Type B pancreatic cell (in vitro differentiated cells): ENCODE measurements around the gene KRTAP13-1. TPM values are rescaled to one million over a fixed set of nuclear protein-coding genes. Genes with fewer than 3 reads are reported as not detected.

Experiments used
- DNase-seq: peaks from one replicate; pipeline ENCODE4 v3.0.0; 2021; ENCODE audit warnings: mixed read lengths; ENCODE audit not compliant: unreplicated experiment; ENCODE audit errors: extremely low spot score
- H3K27ac Mint-ChIP-seq: 2 replicates; pipeline ENCODE4 v1.8.0; 2021; ENCODE audit warnings: mild to moderate bottlenecking, mixed read lengths
- H3K27me3 Mint-ChIP-seq: 2 replicates; pipeline ENCODE4 v1.8.0; 2021; ENCODE audit warnings: mixed read lengths
- H3K36me3 Mint-ChIP-seq: 2 replicates; pipeline ENCODE4 v1.8.0; 2021; ENCODE audit warnings: mixed read lengths
- H3K4me1 Mint-ChIP-seq: one replicate; pipeline ENCODE4 v1.8.0; 2021; ENCODE audit warnings: mixed read lengths; ENCODE audit not compliant: unreplicated experiment
- H3K4me3 Mint-ChIP-seq: 2 replicates; pipeline ENCODE4 v1.8.0; 2021; ENCODE audit warnings: mild to moderate bottlenecking, mixed read lengths
- H3K9me3 Mint-ChIP-seq: 2 replicates; pipeline ENCODE4 v1.8.0; 2021; ENCODE audit warnings: mixed read lengths
- CTCF ChIP-seq: fragments of 200-600 bp; sonication (generic); conservative IDR thresholded peaks from 2 replicates; pipeline ENCODE4 v1.5.0; 2021; ENCODE audit warnings: antibody characterized with exemption, mild to moderate bottlenecking
- total RNA-seq: library from RNA; stranded (reverse); gene quantifications from 2 replicates; pipeline ENCODE4 v1.2.1, GENCODE V29; 2021; ENCODE audit warnings: low replicate concordance

The KRTAP13-1 gene
- total RNA-seq, 1 donor from 2014 or later = not detected

DNA sequence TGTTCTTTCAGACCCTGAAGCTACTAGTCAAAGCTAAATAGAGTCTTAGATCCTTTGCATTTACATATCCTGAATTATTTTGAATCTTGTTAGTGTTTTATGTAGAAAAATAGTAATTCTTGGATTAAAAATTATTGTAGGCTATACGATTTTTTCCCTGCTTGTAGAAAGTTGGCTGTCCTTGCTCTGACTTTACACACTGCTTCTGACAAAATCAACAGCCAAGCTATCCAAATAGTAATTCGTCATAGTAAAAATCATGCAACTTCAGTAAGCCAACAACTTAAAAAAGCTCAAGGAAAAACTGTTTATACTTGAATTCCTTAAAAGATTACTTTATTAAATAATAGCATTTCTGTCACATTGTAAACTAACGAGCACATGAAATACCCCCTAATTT lies 39.9 kb upstream of the KRTAP13-1 start:
- no peak for TF ChIP-seq CTCF
- Mint-ChIP-seq H3K4me3 (no peak overlapping the region), H3K27ac (no peak overlapping the region), H3K4me1 (no peaks in the 10 kb centered on the region), H3K27me3 (peaks cover 8% of the 10 kb centered on the region), H3K9me3 (no peaks in the 10 kb centered on the region), H3K36me3 (no peaks in the 10 kb centered on the region)
- DNase-seq = no peak

DNA sequence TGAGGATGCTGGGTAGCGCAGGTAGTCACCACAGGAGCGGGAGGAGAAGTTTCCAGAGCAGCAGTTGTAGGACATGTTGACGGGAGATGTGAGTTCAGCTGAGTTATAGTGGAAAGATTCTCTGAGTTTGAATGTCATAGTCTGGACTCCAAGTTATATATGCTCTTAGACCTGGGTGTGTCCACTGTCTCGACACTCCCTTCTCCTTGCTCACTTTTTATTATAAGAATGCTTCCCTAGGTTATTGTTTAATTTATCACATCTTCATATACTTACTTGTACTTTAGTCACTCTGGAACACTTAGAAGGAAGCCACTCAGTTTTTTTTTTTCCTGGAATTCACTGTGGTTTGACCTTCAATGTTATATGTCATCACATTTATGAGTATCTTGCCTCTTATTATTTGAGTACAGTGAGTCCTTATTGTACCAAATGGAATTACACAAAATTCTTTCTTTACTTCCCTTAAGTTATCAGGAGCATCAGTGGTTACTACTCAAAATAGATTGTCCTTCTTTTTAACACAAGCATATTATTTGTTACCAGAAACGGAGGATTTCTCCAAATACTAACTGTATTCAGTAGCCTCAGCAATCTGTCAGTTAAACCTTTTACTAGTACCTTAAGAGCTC lies 23.6 kb upstream of the KRTAP13-1 start, which contains the start of gene KRTAP13-2:
Gene KRTAP13-2 (minus strand): TSS at position 133 of the 632 bp plus-strand sequence. CDS start 58 bp downstream, at position 75.
- no peak within 1 kb of the TSS for H3K27ac Mint-ChIP-seq

GRCh38 chr21:30382201-30382600 lies 13.6 kb upstream of the KRTAP13-1 start:
- peaks cover 11% of the 10 kb centered on the region for H3K27me3 Mint-ChIP-seq
- no peaks in the 10 kb centered on the region for H3K4me1 Mint-ChIP-seq
- H3K9me3 Mint-ChIP-seq = no peaks in the 10 kb centered on the region
- no peak overlapping the region for H3K4me3 Mint-ChIP-seq
- H3K27ac Mint-ChIP-seq = no peak overlapping the region
- H3K36me3 Mint-ChIP-seq = no peaks in the 10 kb centered on the region
- TF ChIP-seq CTCF = no peak
- DNase-seq = no peak

More for the DNA sequence above, 23.6 kb upstream of the KRTAP13-1 start, which contains the start of gene KRTAP13-2:
- Mint-ChIP-seq H3K4me3 (no peak within 1 kb of the TSS), H3K4me1 (no peaks in the 10 kb centered on the region), H3K27me3 (no peaks in the 10 kb centered on the region), H3K36me3 (no peaks in the 10 kb centered on the region), H3K9me3 (no peaks in the 10 kb centered on the region)
- TF ChIP-seq CTCF = no peak
- no peak for DNase-seq

DNA sequence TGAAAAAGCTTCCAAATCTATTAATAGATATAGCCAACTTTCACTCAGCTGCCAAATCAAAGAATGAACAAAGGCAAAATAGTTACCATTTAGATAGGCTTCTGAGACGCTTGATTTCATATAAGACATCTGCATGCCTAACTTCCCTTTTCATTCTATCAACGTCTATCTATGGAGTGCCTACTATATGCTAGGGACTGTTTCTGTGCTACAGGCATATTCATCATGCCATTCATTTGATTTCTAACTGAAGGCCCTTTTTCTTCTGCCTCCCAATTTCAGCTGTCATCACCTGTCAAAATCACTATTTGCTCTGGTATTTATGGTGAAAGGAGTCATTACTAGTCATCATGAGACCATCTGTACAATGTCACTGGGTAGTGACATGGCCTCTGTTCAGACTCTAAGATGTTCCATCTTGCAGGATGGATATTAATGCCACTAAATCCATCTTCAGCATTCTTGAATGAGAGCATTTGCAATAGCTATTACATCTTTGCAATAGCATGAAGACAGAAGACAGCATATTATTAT lies 4.3 kb upstream of the KRTAP13-1 start:
- no peaks in the 10 kb centered on the region for H3K36me3 Mint-ChIP-seq
- no peaks in the 10 kb centered on the region for H3K4me1 Mint-ChIP-seq
- DNase-seq = no peak
- H3K4me3 Mint-ChIP-seq = no peak overlapping the region
- peaks cover 21% of the 10 kb centered on the region for H3K9me3 Mint-ChIP-seq
- H3K27ac Mint-ChIP-seq = no peak overlapping the region
- TF ChIP-seq CTCF = no peak
- H3K27me3 Mint-ChIP-seq = peaks cover 25% of the 10 kb centered on the region

DNA sequence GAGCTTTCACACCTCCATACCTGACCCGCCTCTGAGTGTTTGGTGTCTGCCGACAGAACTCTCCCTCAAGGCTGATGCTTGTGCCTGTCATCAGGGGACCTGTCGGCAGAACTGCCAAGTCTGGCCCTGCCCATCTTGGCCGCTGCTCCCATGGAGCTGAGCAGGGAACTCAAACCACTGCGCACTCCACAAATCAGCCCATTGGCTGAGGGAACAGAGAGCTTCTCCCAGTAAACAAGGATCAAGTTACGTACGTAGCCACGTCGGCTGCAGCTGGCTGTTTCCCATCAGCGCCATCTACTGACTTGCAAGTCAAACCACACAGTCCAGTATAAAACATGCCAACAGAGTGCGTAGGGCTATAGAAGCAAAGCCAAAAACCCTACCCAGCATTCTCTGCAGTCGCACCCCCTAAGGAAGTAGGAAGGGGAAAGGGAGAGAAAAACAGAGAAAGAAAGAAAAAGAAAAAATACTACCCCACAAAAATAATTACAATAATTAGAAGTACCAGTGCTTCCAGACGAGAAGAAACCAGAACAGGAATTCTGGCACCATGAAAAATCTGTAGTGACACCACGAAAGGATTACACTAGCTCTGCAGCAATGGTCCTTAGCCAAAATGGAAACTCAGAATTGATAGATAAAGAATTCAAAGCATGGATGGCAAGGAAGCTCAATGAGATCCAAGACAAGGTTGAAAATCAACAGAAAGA lies 13.1 kb downstream of the KRTAP13-1 start:
- peak; percentile 70 for TF ChIP-seq CTCF
- H3K4me3 Mint-ChIP-seq = peak overlapping the region; percentile 74
- peaks cover 5% of the 10 kb centered on the region for H3K36me3 Mint-ChIP-seq
- peaks cover 8% of the 10 kb centered on the region for H3K27me3 Mint-ChIP-seq
- H3K4me1 Mint-ChIP-seq = peaks cover 5% of the 10 kb centered on the region
- H3K27ac Mint-ChIP-seq = peak overlapping the region; percentile 25
- H3K9me3 Mint-ChIP-seq = peaks cover 7% of the 10 kb centered on the region
- DNase-seq = no peak
